A673 (cell line): Measurements from ENCODE around the gene FAM118A. TPM values are rescaled to one million over a fixed set of nuclear protein-coding genes. Genes with fewer than 3 reads are reported as not detected.
"Not testable (repeated sequence)": the region's sequence is repeated elsewhere in the genome, so short reads cannot be mapped to it uniquely, and the experiment has no call there.

ENCODE experiments used
- BruUV-seq: library from RNA; stranded (reverse); fragments of 400-500 nt; replicated peaks from 2 replicates; lab custom pipeline; 2021; lab: Mats Ljungman, UMichigan
- CTCF ChIA-PET: fragments of 300-600 bp; sonication (Branson Sonifier 250); formaldehyde crosslinking; loops from one replicate; lab custom pipeline; 2022; ENCODE audit warnings: antibody characterized with exemption; lab: Charles Lee
- POLR2A ChIA-PET: fragments of 300-600 bp; sonication (Branson Sonifier 250); formaldehyde crosslinking; loops from one replicate; lab custom pipeline; 2022; ENCODE audit warnings: antibody characterized with exemption; ENCODE audit not compliant: low non-redundant PET; lab: Charles Lee
- DNase-seq: peaks from one replicate; pipeline ENCODE4 v3.0.0-alpha.2; 2015; ENCODE audit warnings: low spot score
- H3K27ac ChIP-seq: fragments of 200-600 bp; sonication (generic); 2 replicates; pipeline ENCODE4 v1.5.1; 2016; ENCODE audit warnings: mixed run types, low read depth, mild to moderate bottlenecking, mixed read lengths, antibody characterized with exemption, low read length; ENCODE audit not compliant: poor library complexity, severe bottlenecking
- H3K27me3 ChIP-seq: fragments of 200-600 bp; sonication (generic); replicated peaks from 2 replicates; pipeline ENCODE4 v1.6.1; 2017; ENCODE audit warnings: mixed run types, low read depth, mild to moderate bottlenecking, mixed read lengths, antibody characterized with exemption, low read length; ENCODE audit not compliant: insufficient read depth, poor library complexity
- H3K36me3 ChIP-seq: fragments of 200-600 bp; sonication (generic); 2 replicates; pipeline ENCODE4 v1.6.1; 2016; ENCODE audit warnings: mixed run types, mild to moderate bottlenecking, mixed read lengths, antibody characterized with exemption, low read length; ENCODE audit not compliant: insufficient read depth, poor library complexity, severe bottlenecking
- H3K4me1 ChIP-seq: fragments of 200-600 bp; sonication (generic); 2 replicates; pipeline ENCODE4 v1.6.1; 2017; ENCODE audit warnings: mixed run types, mild to moderate bottlenecking, mixed read lengths, antibody characterized with exemption, low read length; ENCODE audit not compliant: insufficient read depth, poor library complexity, severe bottlenecking
- H3K4me3 ChIP-seq: fragments of 200-600 bp; sonication (generic); 2 replicates; pipeline ENCODE4 v1.5.1; 2016; ENCODE audit warnings: low read depth, mixed run types, mild to moderate bottlenecking, mixed read lengths, low read length; ENCODE audit not compliant: poor library complexity, severe bottlenecking
- H3K9me3 ChIP-seq: fragments of 200-600 bp; sonication (generic); 2 replicates; pipeline ENCODE4 v1.6.1; 2016; ENCODE audit warnings: mixed run types, low read depth, mild to moderate bottlenecking, mixed read lengths, antibody characterized with exemption, low read length; ENCODE audit not compliant: poor library complexity, severe bottlenecking
- EZH2 ChIP-seq: fragments of 200-600 bp; sonication (generic); IDR thresholded peaks from 2 replicates; pipeline ENCODE4 v1.6.1; 2017; ENCODE audit warnings: borderline replicate concordance, low read depth, mild to moderate bottlenecking, mixed read lengths, antibody characterized with exemption, low read length; ENCODE audit not compliant: poor library complexity, severe bottlenecking
- intact Hi-C: fragments of 100-400 bp; cut with micrococcal nuclease; formaldehyde crosslinking; loops from one replicate; pipeline ENCODE4 v1.10.0; 2022; ENCODE audit not compliant: unreplicated experiment
- total RNA-seq: library from RNA; stranded (reverse); gene quantifications from 2 replicates; pipeline ENCODE4 v1.2.3, GENCODE V29; 2021
- TF ChIP-seq, protein P1 (sequence below): fragments of 300-800, 200-600 bp; sonication (generic); conservative IDR thresholded peaks from 2 replicates; pipeline ENCODE4 v1.5.1; 2017; ENCODE audit warnings: low read depth, mild to moderate bottlenecking, antibody characterized with exemption, low read length, moderate library complexity, mixed read lengths

FAM118A gene
- total RNA-seq, 1 experiment from 2014 or later = 54.0 TPM

DNA sequence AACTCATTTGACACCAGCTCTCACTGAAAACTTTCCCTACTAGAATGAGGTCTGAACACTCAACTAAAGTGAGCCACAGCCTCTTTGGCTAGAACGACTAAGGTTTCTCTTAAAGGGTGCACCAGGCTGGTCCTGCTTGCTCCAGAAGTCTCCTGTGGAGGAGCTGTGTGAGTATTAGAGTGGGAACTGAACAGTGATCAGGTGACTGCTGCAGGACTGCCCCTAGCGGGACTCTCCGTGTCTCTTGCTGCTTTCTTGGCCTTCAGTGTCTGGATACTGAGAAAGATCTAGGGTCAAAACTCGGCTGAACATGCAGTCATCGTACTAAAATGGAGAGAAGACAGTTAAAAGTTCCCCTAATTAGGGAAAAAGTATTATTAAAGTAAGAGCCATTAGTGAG lies 34.6 kb downstream of the FAM118A start:
- DNase-seq = no peak
- Histone ChIP-seq H3K27ac (no peak overlapping the region), H3K27me3 (no peaks in the 10 kb centered on the region), H3K4me1 (no peaks in the 10 kb centered on the region), H3K9me3 (no peaks in the 10 kb centered on the region), H3K4me3 (no peak overlapping the region), H3K36me3 (peaks cover 18% of the 10 kb centered on the region)
- BruUV-seq = no TSS peak
- CTCF ChIA-PET = no interaction called here
- TF ChIP-seq, protein P1, sequence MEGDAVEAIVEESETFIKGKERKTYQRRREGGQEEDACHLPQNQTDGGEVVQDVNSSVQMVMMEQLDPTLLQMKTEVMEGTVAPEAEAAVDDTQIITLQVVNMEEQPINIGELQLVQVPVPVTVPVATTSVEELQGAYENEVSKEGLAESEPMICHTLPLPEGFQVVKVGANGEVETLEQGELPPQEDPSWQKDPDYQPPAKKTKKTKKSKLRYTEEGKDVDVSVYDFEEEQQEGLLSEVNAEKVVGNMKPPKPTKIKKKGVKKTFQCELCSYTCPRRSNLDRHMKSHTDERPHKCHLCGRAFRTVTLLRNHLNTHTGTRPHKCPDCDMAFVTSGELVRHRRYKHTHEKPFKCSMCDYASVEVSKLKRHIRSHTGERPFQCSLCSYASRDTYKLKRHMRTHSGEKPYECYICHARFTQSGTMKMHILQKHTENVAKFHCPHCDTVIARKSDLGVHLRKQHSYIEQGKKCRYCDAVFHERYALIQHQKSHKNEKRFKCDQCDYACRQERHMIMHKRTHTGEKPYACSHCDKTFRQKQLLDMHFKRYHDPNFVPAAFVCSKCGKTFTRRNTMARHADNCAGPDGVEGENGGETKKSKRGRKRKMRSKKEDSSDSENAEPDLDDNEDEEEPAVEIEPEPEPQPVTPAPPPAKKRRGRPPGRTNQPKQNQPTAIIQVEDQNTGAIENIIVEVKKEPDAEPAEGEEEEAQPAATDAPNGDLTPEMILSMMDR = no peak
- no peak for TF ChIP-seq EZH2
- intact Hi-C loops = no loop called here
- POLR2A ChIA-PET = no interaction called here

DNA sequence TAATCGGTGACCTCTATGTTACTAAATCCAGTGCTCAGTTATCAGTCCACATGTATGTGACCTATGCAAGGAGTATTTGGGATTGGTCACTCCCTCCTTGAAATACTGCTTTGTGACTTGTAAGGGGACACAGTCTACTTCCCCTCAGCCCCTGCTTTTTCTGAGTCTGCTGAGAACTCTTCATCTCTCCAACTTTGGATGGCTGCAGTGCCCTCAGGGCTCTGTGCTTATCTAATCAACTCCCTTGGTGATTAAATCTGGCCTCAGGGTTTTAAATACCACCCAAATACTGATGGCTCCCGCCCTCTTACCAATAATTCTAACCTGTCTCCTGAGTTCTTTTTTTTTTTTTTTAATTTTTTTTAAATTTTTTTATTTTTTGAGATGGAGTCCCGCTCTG lies 40.2 kb downstream of the FAM118A start:
- Histone ChIP-seq H3K27ac (no peak overlapping the region), H3K27me3 (no peaks in the 10 kb centered on the region), H3K36me3 (no peaks in the 10 kb centered on the region), H3K9me3 (no peaks in the 10 kb centered on the region), H3K4me3 (no peak overlapping the region), H3K4me1 (no peaks in the 10 kb centered on the region)
- ChIA-PET CTCF (no interaction called here), POLR2A (no interaction called here)
- no peak for DNase-seq
- TF ChIP-seq EZH2 = no peak
- TF ChIP-seq, protein P1 = no peak
- no TSS peak for BruUV-seq
- intact Hi-C loops = no loop called here

DNA sequence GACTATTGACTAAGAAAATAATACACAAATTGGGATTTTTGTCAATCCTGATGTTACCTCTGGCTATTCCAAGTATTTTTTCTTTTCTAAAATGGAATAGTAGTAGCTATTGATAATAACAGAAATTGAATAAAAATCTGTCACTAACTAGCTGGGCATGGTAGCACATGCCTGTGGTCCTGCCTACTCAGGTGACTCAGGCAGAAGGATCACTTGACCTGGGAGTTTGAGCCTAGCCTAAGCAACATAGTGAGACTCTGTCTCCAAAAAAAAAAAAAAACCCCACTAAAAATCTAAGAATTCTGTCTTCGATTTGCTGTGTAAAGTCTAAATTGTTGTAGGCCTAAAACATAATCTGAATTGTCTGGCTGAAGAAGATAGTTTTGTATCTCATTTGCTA lies 42.2 kb downstream of the FAM118A start:
- Histone ChIP-seq H3K4me3 (no peak overlapping the region), H3K4me1 (no peaks in the 10 kb centered on the region), H3K36me3 (no peaks in the 10 kb centered on the region), H3K9me3 (no peaks in the 10 kb centered on the region), H3K27me3 (no peaks in the 10 kb centered on the region), H3K27ac (no peak overlapping the region)
- BruUV-seq = no TSS peak
- no peak for DNase-seq
- intact Hi-C loops = no loop called here
- ChIA-PET POLR2A (no interaction called here), CTCF (no interaction called here)
- TF ChIP-seq EZH2 = no peak

DNA sequence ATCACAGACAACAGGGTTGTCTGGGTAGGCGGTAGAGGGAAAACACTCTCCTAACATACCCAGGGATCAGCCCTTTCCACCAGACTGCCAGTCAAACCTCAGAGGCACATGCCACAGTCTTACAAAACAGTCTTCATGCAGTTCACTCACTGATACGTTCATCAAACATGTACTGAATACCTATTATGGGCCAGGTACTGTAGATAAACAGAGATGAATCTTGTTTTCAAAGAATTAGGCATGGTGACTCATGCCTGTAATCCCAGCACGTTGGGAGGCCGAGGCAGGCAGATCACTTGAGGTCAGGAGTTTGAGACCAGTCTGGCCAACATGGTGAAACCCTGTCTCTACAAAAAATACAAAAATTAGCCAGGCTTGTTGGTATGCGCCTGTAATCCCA lies 43.0 kb downstream of the FAM118A start:
- BruUV-seq, H3K27me3 ChIP-seq, H3K9me3 ChIP-seq, CTCF ChIA-PET, H3K36me3 ChIP-seq, DNase-seq, POLR2A ChIA-PET, H3K27ac ChIP-seq, H3K4me1 ChIP-seq, intact Hi-C loops, H3K4me3 ChIP-seq: not testable (repeated sequence)
